ENCODE measurements around the gene RPS2.

- TF ChIP-seq CTCF (IDR thresholded peaks at IDR 0.05) (no peak), ZFX (IDR thresholded peaks at IDR 0.05; ENCODE audit: borderline replicate concordance) (no peak)
Observed at GRCh38 chr16:1965396-1966001, 873 bp upstream of the RPS2 start.
